Measurements from ENCODE around the gene SPAG16. TPM values are rescaled to one million over a fixed set of nuclear protein-coding genes. Genes with fewer than 3 reads are reported as not detected.
"Not testable (repeated sequence)": the region's sequence is repeated elsewhere in the genome, so short reads cannot be mapped to it uniquely, and the experiment has no call there.

Gene SPAG16
- total RNA-seq, 1 donor from 2014 or later, result 38.6 TPM

DNA sequence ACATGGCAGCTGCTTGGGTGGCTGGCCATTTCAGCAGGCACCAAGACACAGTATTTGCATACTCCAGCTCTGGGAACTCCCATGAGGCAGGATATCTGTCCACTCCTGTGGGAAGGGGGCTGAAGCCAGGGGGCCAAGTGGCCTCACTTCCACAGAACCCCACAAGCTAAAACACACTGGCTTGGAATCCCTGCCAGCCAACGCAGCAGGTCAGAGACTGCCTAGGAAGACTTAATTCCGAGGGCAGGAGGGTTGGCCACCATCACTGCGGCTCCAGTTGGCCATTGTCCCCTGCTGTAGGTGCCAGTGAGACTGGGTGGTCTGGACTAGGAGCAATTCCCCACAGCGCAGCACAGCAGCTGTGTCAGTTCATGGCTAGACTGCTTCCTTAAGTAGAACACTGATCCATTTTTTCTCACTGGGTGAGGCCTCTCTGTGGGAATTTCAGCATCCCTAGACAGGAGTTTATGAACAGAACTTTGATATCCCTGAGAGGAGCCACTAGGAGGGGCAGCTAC lies 52.0 kb downstream of the SPAG16 start:
- Histone ChIP-seq H3K9me3 (ENCODE audit: control insufficient read depth in 3 of 3, low read length in 3 of 3) (peaks cover 0 to 3% (median 2%) of the 10 kb centered on the region in 3 donors), H3K36me3 (ENCODE audit: control insufficient read depth in 3 of 3, insufficient read depth in 3 of 3, low read length in 3 of 3) (no peaks in the 10 kb centered on the region), H3K9ac (ENCODE audit: low read depth in 1 of 3, low read length in 3 of 3) (no peak overlapping the region), H3K4me3 (ENCODE audit: low read length in 3 of 3) (no peak overlapping the region), H3K4me1 (ENCODE audit: control insufficient read depth in 3 of 3, insufficient read depth in 3 of 3, low read length in 3 of 3) (no peaks in the 10 kb centered on the region), H3K27me3 (ENCODE audit: control insufficient read depth in 3 of 3, insufficient read depth in 3 of 3, low read length in 3 of 3) (no peaks in the 10 kb centered on the region), H3K27ac (ENCODE audit: low read depth, low read length) (no peak overlapping the region)

- Histone ChIP-seq H3K27me3 (ENCODE audit: control insufficient read depth in 3 of 3, insufficient read depth in 3 of 3, low read length in 3 of 3) (no peaks in the 10 kb centered on the region), H3K9ac (ENCODE audit: low read depth in 1 of 3, low read length in 3 of 3) (no peak overlapping the region), H3K4me1 (ENCODE audit: control insufficient read depth in 3 of 3, insufficient read depth in 3 of 3, low read length in 3 of 3) (no peaks in the 10 kb centered on the region), H3K27ac (ENCODE audit: low read depth, low read length) (no peak overlapping the region), H3K36me3 (ENCODE audit: control insufficient read depth in 3 of 3, insufficient read depth in 3 of 3, low read length in 3 of 3) (no peaks in the 10 kb centered on the region), H3K9me3 (ENCODE audit: control insufficient read depth in 3 of 3, low read length in 3 of 3) (no peaks in the 10 kb centered on the region), H3K4me3 (ENCODE audit: low read length in 3 of 3) (no peak overlapping the region)
Observed at GRCh38 chr2:213353419-213353818, 69.2 kb downstream of the SPAG16 start.

GRCh38 chr2:213376644-213377043 lies 92.4 kb downstream of the SPAG16 start:
- H3K9me3 ChIP-seq (ENCODE audit: control insufficient read depth in 3 of 3, low read length in 3 of 3), result no peaks in the 10 kb centered on the region

DNA sequence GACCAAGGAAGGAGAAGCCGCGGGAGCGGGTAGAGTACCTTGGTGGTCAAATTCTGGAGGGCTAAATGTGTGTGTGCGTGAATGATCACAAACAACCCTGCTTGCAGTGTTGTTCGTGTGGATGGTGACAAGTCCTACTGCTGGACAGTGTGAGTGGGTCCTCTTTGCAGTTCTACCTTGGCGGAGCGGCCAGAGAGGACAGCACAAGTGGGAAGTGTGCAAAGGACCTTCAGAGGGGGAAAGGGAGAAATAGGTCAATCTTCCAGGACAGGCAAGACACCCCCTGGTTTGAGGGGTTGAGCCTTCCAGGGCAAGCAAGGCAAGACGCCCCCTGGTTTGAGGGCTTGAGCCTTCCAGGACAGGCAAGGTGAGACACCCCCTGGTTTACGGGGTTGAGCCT lies 122.8 kb downstream of the SPAG16 start:
- H3K4me3 ChIP-seq (ENCODE audit: low read length in 3 of 3); H3K36me3 ChIP-seq (ENCODE audit: control insufficient read depth in 3 of 3, insufficient read depth in 3 of 3, low read length in 3 of 3); H3K9me3 ChIP-seq (ENCODE audit: control insufficient read depth in 3 of 3, low read length in 3 of 3); H3K27me3 ChIP-seq (ENCODE audit: control insufficient read depth in 3 of 3, insufficient read depth in 3 of 3, low read length in 3 of 3); H3K4me1 ChIP-seq (ENCODE audit: control insufficient read depth in 3 of 3, insufficient read depth in 3 of 3, low read length in 3 of 3); H3K27ac ChIP-seq (ENCODE audit: low read depth, low read length); H3K9ac ChIP-seq (ENCODE audit: low read depth in 1 of 3, low read length in 3 of 3): not testable (repeated sequence)

More at GRCh38 chr2:213376644-213377043, 92.4 kb downstream of the SPAG16 start:
- Histone ChIP-seq H3K27me3 (ENCODE audit: control insufficient read depth in 3 of 3, insufficient read depth in 3 of 3, low read length in 3 of 3) (no peaks in the 10 kb centered on the region), H3K36me3 (ENCODE audit: control insufficient read depth in 3 of 3, insufficient read depth in 3 of 3, low read length in 3 of 3) (no peaks in the 10 kb centered on the region), H3K27ac (ENCODE audit: low read depth, low read length) (no peak overlapping the region), H3K4me1 (ENCODE audit: control insufficient read depth in 3 of 3, insufficient read depth in 3 of 3, low read length in 3 of 3) (no peaks in the 10 kb centered on the region), H3K4me3 (ENCODE audit: low read length in 3 of 3) (no peak overlapping the region), H3K9ac (ENCODE audit: low read depth in 1 of 3, low read length in 3 of 3) (no peak overlapping the region)

DNA sequence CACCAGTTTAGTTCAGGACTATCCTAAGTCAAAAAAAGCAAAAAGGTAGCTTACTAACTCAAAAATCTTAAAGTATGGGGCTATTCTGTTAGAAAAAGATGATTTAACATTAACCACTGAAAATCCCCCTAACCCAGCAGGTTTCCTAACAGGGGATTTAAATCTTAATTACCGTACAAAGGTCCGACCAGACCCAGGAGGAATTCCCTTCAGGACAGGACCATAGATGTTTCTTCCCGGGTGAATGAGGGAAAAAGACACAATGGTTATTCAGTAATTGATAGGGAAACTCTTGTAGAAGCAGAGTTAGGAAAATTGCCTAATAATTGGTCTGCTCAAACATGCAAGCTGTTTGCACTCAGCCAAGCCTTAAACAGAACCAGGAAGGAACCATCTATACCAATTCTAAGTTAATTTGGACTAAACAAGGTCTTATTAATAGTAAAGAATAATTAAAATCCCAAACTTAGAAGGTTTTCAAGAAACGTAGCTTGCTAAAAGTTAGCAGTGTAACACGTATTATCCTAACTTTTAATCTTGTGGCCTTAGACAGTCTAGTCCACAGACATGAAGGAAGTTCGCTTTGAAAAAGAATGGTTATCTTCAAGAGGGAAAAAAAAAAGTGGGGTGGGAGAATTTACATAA lies 124.3 kb downstream of the SPAG16 start:
- H3K9ac ChIP-seq (ENCODE audit: low read depth in 1 of 3, low read length in 3 of 3); H3K36me3 ChIP-seq (ENCODE audit: control insufficient read depth in 3 of 3, insufficient read depth in 3 of 3, low read length in 3 of 3); H3K27me3 ChIP-seq (ENCODE audit: control insufficient read depth in 3 of 3, insufficient read depth in 3 of 3, low read length in 3 of 3); H3K9me3 ChIP-seq (ENCODE audit: control insufficient read depth in 3 of 3, low read length in 3 of 3); H3K27ac ChIP-seq (ENCODE audit: low read depth, low read length); H3K4me1 ChIP-seq (ENCODE audit: control insufficient read depth in 3 of 3, insufficient read depth in 3 of 3, low read length in 3 of 3); H3K4me3 ChIP-seq (ENCODE audit: low read length in 3 of 3): not testable (repeated sequence)

GRCh38 chr2:213410687-213411086 lies 126.4 kb downstream of the SPAG16 start:
- not testable (repeated sequence) for H3K4me1 ChIP-seq (ENCODE audit: control insufficient read depth in 3 of 3, insufficient read depth in 3 of 3, low read length in 3 of 3); H3K9me3 ChIP-seq (ENCODE audit: control insufficient read depth in 3 of 3, low read length in 3 of 3); H3K27me3 ChIP-seq (ENCODE audit: control insufficient read depth in 3 of 3, insufficient read depth in 3 of 3, low read length in 3 of 3); H3K9ac ChIP-seq (ENCODE audit: low read depth in 1 of 3, low read length in 3 of 3); H3K27ac ChIP-seq (ENCODE audit: low read depth, low read length); H3K36me3 ChIP-seq (ENCODE audit: control insufficient read depth in 3 of 3, insufficient read depth in 3 of 3, low read length in 3 of 3); H3K4me3 ChIP-seq (ENCODE audit: low read length in 3 of 3)

DNA sequence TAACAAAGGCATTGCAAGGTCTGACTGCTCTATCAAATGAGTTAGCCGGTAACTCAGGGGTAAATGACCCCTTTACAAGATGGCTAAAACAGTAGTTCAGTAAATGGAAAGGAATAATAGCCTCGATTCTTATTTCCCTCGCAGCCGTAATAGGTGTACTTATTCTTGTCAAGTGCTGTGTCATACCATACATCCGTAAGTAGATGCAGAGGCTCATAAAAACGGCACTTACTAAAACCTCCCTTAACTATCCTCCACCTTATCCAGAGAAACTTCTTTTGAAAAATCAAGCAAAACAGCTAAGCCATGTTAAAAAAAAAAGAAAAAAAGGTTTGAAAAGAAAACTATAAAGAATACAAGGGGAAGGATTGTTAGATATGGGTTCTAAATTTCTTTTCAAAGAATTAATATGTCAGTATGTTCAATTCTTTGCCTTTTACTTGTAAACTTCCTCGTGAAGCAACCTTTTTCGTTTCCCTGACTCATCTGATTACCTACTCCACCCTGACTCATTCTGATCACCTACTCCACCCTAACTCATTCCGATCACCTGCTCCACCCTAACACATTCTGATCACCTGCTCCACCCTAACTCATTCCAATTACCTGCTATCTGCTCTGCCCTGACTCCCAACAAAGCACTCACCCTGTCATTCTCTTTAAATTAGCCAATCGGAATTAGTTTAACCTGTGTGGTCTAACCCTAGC lies 127.5 kb downstream of the SPAG16 start:
- H3K4me3 ChIP-seq (ENCODE audit: low read length in 3 of 3), result no peak overlapping the region
- no peak overlapping the region for H3K27ac ChIP-seq (ENCODE audit: low read depth, low read length)
- no peaks in the 10 kb centered on the region for H3K4me1 ChIP-seq (ENCODE audit: control insufficient read depth in 3 of 3, insufficient read depth in 3 of 3, low read length in 3 of 3)
- H3K9ac ChIP-seq (ENCODE audit: low read depth in 1 of 3, low read length in 3 of 3), result no peak overlapping the region
- no peaks in the 10 kb centered on the region for H3K27me3 ChIP-seq (ENCODE audit: control insufficient read depth in 3 of 3, insufficient read depth in 3 of 3, low read length in 3 of 3)
- H3K9me3 ChIP-seq (ENCODE audit: control insufficient read depth in 3 of 3, low read length in 3 of 3), result no peaks in the 10 kb centered on the region
- H3K36me3 ChIP-seq (ENCODE audit: control insufficient read depth in 3 of 3, insufficient read depth in 3 of 3, low read length in 3 of 3), result no peaks in the 10 kb centered on the region

DNA sequence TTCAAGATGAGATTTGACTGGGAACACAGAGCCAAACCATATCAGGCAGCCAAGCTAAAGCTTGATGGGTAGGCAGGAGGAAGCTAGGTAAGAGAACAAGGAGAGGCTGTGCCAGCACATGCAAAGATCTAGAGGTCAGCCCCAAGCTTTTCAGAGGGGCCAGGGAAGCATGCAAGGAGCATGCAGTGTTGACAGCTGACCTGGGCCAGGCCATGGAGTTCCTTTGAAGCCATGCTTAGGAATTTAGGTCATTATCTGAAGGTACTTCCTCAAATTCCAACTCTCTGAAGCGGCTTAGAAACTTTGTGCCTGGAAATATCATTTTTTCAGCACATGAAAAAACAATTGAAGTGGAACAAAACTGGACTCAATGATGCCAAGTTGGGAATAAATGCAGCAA lies 130.8 kb downstream of the SPAG16 start:
- no peaks in the 10 kb centered on the region for H3K9me3 ChIP-seq (ENCODE audit: control insufficient read depth in 3 of 3, low read length in 3 of 3)
- H3K4me1 ChIP-seq (ENCODE audit: control insufficient read depth in 3 of 3, insufficient read depth in 3 of 3, low read length in 3 of 3), result no peaks in the 10 kb centered on the region
- no peaks in the 10 kb centered on the region for H3K36me3 ChIP-seq (ENCODE audit: control insufficient read depth in 3 of 3, insufficient read depth in 3 of 3, low read length in 3 of 3)
- no peaks in the 10 kb centered on the region for H3K27me3 ChIP-seq (ENCODE audit: control insufficient read depth in 3 of 3, insufficient read depth in 3 of 3, low read length in 3 of 3)
- no peak overlapping the region for H3K4me3 ChIP-seq (ENCODE audit: low read length in 3 of 3)
- no peak overlapping the region for H3K27ac ChIP-seq (ENCODE audit: low read depth, low read length)
- no peak overlapping the region for H3K9ac ChIP-seq (ENCODE audit: low read depth in 1 of 3, low read length in 3 of 3)

DNA sequence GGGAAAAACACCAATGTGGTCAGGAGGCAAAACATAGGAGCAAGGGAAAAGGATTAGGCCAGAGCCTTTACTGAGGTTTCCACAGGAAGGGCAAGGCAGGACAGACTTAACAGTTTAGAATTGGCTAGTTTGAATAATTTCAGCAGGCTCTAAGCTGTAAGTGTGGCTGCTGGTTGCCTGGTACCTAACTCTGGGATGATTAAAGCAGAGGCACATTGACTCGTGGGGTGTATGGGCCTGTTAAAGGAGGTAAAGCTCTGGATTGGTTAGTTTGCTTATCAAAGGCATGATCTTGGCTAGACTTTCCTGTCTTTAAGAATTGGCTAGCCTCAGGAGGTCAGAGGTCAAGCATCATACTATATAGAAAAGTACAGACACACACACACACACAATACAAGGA lies 132.6 kb downstream of the SPAG16 start:
- no peak overlapping the region for H3K27ac ChIP-seq (ENCODE audit: low read depth, low read length)
- no peaks in the 10 kb centered on the region for H3K9me3 ChIP-seq (ENCODE audit: control insufficient read depth in 3 of 3, low read length in 3 of 3)
- H3K9ac ChIP-seq (ENCODE audit: low read depth in 1 of 3, low read length in 3 of 3), result no peak overlapping the region
- H3K36me3 ChIP-seq (ENCODE audit: control insufficient read depth in 3 of 3, insufficient read depth in 3 of 3, low read length in 3 of 3), result no peaks in the 10 kb centered on the region
- H3K4me1 ChIP-seq (ENCODE audit: control insufficient read depth in 3 of 3, insufficient read depth in 3 of 3, low read length in 3 of 3), result no peaks in the 10 kb centered on the region
- no peak overlapping the region for H3K4me3 ChIP-seq (ENCODE audit: low read length in 3 of 3)
- H3K27me3 ChIP-seq (ENCODE audit: control insufficient read depth in 3 of 3, insufficient read depth in 3 of 3, low read length in 3 of 3), result no peaks in the 10 kb centered on the region

DNA sequence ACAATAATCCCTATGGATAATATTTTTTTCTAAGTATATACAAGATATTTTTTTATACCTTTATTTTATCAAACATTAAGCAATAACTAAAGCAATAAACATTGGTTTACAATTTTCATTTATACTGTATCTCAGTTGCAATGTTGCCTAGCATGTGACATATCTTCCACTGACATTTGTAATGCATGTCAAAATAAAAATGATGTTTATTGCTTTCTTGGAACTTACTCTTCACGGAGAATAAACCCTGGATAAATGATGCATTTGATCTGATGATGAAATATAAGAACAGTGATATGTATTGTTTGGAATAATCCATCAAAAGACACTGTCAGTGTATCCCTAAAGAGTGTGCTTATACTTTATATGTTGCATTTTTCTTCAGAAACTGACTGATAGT lies 135.7 kb downstream of the SPAG16 start:
- Histone ChIP-seq H3K4me3 (ENCODE audit: low read length in 3 of 3) (no peak overlapping the region), H3K36me3 (ENCODE audit: control insufficient read depth in 3 of 3, insufficient read depth in 3 of 3, low read length in 3 of 3) (no peaks in the 10 kb centered on the region), H3K27me3 (ENCODE audit: control insufficient read depth in 3 of 3, insufficient read depth in 3 of 3, low read length in 3 of 3) (no peaks in the 10 kb centered on the region), H3K9ac (ENCODE audit: low read depth in 1 of 3, low read length in 3 of 3) (no peak overlapping the region), H3K27ac (ENCODE audit: low read depth, low read length) (no peak overlapping the region), H3K9me3 (ENCODE audit: control insufficient read depth in 3 of 3, low read length in 3 of 3) (no peaks in the 10 kb centered on the region), H3K4me1 (ENCODE audit: control insufficient read depth in 3 of 3, insufficient read depth in 3 of 3, low read length in 3 of 3) (no peaks in the 10 kb centered on the region)

Data from skeletal muscle tissue (tissue), 4 donors.